Parathyroid adenoma (tissue), 2 donors: ENCODE data around the gene SLC12A5.

Experiments used
- H2AFZ ChIP-seq: fragments of 300-600 bp; sonication (generic); one replicate; pipeline ENCODE4 v1.7.0; 2017; ENCODE audit warnings: antibody characterized with exemption, mild to moderate bottlenecking
- H3K27ac ChIP-seq: fragments of 300-600 bp; sonication (generic); one replicate; pipeline ENCODE4 v1.7.0; 2017
- H3K27me3 ChIP-seq: fragments of 300-600 bp; sonication (generic); one replicate; pipeline ENCODE4 v1.7.0; 2017; ENCODE audit warnings: low read length; ENCODE audit not compliant: control insufficient read depth, insufficient read depth
- H3K36me3 ChIP-seq: fragments of 300-600 bp; sonication (generic); one replicate; pipeline ENCODE4 v1.7.0; 2017; ENCODE audit warnings: low read length; ENCODE audit not compliant: control insufficient read depth, insufficient read depth
- H3K4me1 ChIP-seq: fragments of 300-600 bp; sonication (generic); one replicate; pipeline ENCODE4 v1.7.0; 2017; ENCODE audit warnings: control low read depth
- H3K4me2 ChIP-seq: fragments of 300-600 bp; sonication (generic); one replicate; pipeline ENCODE4 v1.7.0; 2017; ENCODE audit warnings: low read length
- H3K4me3 ChIP-seq: fragments of 300-600 bp; sonication (generic); one replicate; pipeline ENCODE4 v1.7.0; 2017; ENCODE audit warnings: low read depth, low read length
- H3K79me2 ChIP-seq: fragments of 300-600 bp; sonication (generic); one replicate; pipeline ENCODE4 v1.7.0; 2017; ENCODE audit warnings: control low read depth
- H3K9ac ChIP-seq: fragments of 300-600 bp; sonication (generic); one replicate; pipeline ENCODE4 v1.7.0; 2017; ENCODE audit warnings: mild to moderate bottlenecking
- H3K9me3 ChIP-seq: fragments of 300-600 bp; sonication (generic); one replicate; pipeline ENCODE4 v1.7.0; 2017; ENCODE audit warnings: low read length; ENCODE audit not compliant: control insufficient read depth
- CTCF ChIP-seq: fragments of 300-600 bp; sonication (generic); IDR thresholded peaks from one replicate; pipeline ENCODE4 v1.7.0; 2017; ENCODE audit warnings: antibody characterized with exemption, mild to moderate bottlenecking
- donor health status: primary hyperparathyroidism.

The SLC12A5 gene

GRCh38 chr20:46073443-46073842, 44.4 kb downstream of the SLC12A5 start:
- no peaks in the 10 kb centered on the region for H3K36me3 ChIP-seq
- H3K79me2 ChIP-seq = peaks cover 6% of the 10 kb centered on the region
- TF ChIP-seq CTCF = no peak
- no peak overlapping the region for H2AFZ ChIP-seq
- H3K27ac ChIP-seq = no peak overlapping the region
- H3K9me3 ChIP-seq = no peaks in the 10 kb centered on the region
- peaks cover 7% of the 10 kb centered on the region for H3K4me1 ChIP-seq
- H3K27me3 ChIP-seq = no peaks in the 10 kb centered on the region
- no peak overlapping the region for H3K4me2 ChIP-seq
- no peak overlapping the region for H3K9ac ChIP-seq
- no peak overlapping the region for H3K4me3 ChIP-seq

GRCh38 chr20:46074006-46074405, 45.0 kb downstream of the SLC12A5 start:
- H3K4me3 ChIP-seq = no peak overlapping the region
- peaks cover 7% of the 10 kb centered on the region for H3K4me1 ChIP-seq
- no peaks in the 10 kb centered on the region for H3K27me3 ChIP-seq
- H3K27ac ChIP-seq = no peak overlapping the region
- H3K9ac ChIP-seq = no peak overlapping the region
- H3K36me3 ChIP-seq = no peaks in the 10 kb centered on the region
- no peak for TF ChIP-seq CTCF
- H3K79me2 ChIP-seq = peaks cover 7% of the 10 kb centered on the region
- H3K9me3 ChIP-seq = no peaks in the 10 kb centered on the region
- no peak overlapping the region for H2AFZ ChIP-seq
- H3K4me2 ChIP-seq = no peak overlapping the region

- Histone ChIP-seq H3K4me1 (peaks cover 7% of the 10 kb centered on the region), H3K79me2 (peaks cover 6% of the 10 kb centered on the region), H3K27me3 (no peaks in the 10 kb centered on the region), H3K9ac (no peak overlapping the region), H3K27ac (no peak overlapping the region), H3K4me3 (no peak overlapping the region), H2AFZ (no peak overlapping the region), H3K36me3 (no peaks in the 10 kb centered on the region), H3K9me3 (no peaks in the 10 kb centered on the region), H3K4me2 (no peak overlapping the region)
- TF ChIP-seq CTCF = no peak
Measured at GRCh38 chr20:46076806-46077205, 47.8 kb downstream of the SLC12A5 start.

- peaks cover 10% of the 10 kb centered on the region for H3K4me1 ChIP-seq
- no peak overlapping the region for H3K9ac ChIP-seq
- no peak overlapping the region for H2AFZ ChIP-seq
- no peak overlapping the region for H3K4me2 ChIP-seq
- H3K27me3 ChIP-seq = no peaks in the 10 kb centered on the region
- H3K36me3 ChIP-seq = no peaks in the 10 kb centered on the region
- no peaks in the 10 kb centered on the region for H3K9me3 ChIP-seq
- TF ChIP-seq CTCF = no peak
- H3K4me3 ChIP-seq = no peak overlapping the region
- peaks cover 14% of the 10 kb centered on the region for H3K79me2 ChIP-seq
- no peak overlapping the region for H3K27ac ChIP-seq
Measured at GRCh38 chr20:46077642-46078305, 48.8 kb downstream of the SLC12A5 start.

- H3K27me3 ChIP-seq = no peaks in the 10 kb centered on the region
- no peak overlapping the region for H3K4me3 ChIP-seq
- H3K36me3 ChIP-seq = no peaks in the 10 kb centered on the region
- no peaks in the 10 kb centered on the region for H3K9me3 ChIP-seq
- no peak overlapping the region for H3K27ac ChIP-seq
- no peak overlapping the region for H2AFZ ChIP-seq
- peaks cover 25% of the 10 kb centered on the region for H3K79me2 ChIP-seq
- TF ChIP-seq CTCF = no peak
- no peak overlapping the region for H3K9ac ChIP-seq
- H3K4me1 ChIP-seq = peaks cover 20% of the 10 kb centered on the region
- H3K4me2 ChIP-seq = no peak overlapping the region
Measured at GRCh38 chr20:46078954-46079353, 49.9 kb downstream of the SLC12A5 start.
